GM21390 (cell line): ENCODE measurements around the gene BAG3.
"Not testable (repeated sequence)": the region's sequence is repeated elsewhere in the genome, so short reads cannot be mapped to it uniquely, and the experiment has no call there.

ENCODE experiments used
- ATAC-seq: cut with Tn5 transposase; IDR thresholded peaks from one replicate; pipeline ENCODE4 v1.9.1; 2021; ENCODE audit not compliant: unreplicated experiment

BAG3 gene

DNA sequence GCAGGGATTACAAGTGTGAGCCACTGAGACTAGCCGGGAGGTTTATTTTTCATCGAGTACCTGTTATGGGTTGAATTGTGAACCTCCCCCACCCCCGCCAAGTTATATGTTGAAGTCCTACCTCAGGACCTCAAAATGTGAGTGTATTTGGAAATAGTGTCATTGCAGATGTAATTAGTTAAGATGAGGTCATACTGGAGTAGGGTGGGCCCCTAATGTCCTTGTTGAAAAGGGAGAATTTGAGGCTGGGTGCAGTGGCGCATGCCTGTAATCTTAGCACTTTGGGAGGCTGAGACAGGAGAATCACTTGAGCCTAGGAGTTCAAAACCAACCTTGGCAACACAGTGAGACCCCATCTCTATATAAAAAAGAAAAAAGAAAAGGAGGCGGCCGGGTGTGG is 10.8 kb upstream of the BAG3 start:
- ATAC-seq: no peak

DNA sequence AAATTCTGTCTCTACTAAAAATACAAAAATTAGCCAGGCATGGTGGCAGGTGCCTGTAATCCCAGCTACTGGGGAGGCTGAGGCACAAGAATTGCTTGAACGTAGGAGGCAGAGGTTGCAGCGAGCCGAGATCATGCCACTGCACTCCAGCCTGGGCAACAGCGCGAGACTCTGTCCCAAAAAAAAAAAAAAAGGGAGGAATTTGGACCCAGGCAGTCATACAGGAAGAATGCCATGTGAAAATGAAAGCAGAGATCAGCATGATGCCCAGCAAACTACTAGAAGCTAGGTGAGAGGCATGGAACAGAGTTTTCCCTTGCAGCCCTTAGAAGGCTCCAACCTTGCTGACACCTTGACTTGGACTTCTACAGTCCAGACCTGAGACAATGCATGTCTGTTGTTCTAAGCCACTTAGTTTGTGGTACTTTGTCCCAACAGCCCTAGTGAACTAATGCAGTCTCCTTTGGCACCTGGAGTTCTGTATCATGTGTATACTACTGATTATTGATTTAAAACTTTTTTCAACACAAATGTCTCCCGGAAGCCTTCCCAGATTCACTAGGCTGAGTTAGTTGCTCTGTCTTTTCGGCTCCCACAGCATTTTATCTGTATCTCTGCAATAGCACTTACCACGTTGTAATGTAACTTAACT is 10.2 kb upstream of the BAG3 start:
- ATAC-seq: no peak

DNA sequence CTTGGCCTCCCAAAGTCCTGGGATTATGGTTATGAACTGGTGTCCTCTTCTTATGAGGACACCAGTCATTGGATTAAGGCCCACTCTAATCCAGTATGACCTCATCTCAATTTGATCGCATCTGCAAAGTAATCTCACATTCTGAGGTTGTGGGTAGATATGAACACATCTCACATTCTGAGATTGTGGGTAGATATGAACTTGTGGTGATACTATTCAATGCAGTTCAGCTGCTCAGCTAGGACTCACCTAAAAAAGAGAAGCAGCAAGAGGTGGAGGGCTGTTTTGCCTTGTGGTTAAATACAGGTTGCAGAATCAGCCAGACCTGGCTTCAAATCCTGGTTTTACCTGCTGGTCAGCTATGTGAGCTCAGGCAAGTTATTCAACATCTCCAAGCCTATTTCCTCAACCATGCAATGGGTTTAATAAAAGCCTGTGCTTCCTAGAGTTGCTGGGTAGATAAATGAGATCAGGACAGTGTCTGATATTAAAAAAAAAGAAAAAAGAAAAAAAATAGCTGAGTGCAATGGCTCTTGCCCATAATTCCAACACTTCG is 8.5 kb upstream of the BAG3 start:
- ATAC-seq: no peak

DNA sequence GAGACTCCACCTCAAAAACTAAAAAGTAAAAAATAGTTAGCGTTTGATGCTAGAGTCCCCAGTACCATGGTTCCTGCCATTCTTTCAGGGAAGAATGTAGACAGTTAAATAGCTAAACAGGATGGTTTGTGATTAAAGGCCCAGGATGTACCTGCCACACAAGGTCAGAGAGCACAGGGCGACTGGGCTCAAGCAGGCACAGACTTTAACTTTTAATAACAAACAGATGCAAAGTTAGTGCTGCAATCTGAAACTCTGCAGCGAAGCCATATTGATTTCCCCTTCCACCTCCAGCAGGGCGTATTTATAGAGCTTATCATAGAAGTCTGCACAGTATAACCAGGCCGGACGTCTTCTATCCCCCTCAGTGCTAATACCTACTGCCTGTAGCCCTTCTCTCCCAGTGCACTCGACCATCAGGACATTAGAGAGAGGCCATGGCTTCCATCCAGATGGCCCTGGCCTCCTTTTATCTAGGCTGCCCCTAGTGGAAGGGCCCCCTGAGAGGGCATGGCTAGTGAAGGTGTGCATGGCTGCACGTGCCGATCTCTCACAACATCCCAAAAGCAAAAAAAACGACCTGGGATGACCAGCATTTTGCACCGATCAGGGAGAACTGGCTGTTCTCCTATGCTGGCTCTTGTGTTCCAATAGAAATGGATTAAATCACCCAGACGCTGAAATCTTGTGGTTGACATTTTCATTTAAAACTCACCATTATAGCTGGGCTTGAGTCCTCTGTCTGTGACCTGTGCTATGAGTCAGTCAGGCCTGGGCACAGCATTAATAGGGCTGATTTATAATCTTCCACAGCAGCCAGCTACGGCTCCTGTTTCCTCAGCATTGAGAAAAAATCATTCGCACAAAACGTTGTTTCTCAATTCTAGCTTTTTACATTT is 7.6 kb upstream of the BAG3 start:
- no peak for ATAC-seq

DNA sequence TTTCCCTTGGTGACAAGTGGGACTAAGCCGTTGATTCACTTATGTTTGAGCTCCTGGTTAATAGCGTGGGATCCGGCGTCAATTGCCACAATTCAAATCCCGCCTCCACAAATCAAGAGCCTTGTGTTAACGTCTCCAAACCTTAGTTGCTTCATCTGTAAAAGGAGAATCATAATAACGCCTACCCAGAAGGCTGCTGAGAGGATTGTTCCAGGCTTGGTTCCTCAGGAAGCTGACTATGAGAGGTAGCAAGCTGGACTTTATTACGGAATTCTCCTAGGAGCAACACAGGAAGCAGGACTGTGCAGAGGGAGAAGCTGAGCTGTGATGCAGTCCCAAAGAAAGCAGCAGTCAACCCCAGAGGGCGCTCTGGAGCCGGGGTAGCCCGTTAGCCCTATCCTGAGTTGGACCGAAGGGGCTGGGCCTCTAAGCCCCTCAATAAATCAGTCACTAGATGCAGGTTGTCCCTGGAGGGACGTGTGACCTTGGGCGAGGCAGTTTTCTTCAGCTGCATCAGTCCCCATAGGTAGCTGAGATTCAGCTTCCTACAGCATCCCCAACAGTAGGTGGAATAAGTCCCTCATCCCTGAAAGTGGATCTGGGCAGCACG is 6.9 kb upstream of the BAG3 start:
- ATAC-seq: no peak

DNA sequence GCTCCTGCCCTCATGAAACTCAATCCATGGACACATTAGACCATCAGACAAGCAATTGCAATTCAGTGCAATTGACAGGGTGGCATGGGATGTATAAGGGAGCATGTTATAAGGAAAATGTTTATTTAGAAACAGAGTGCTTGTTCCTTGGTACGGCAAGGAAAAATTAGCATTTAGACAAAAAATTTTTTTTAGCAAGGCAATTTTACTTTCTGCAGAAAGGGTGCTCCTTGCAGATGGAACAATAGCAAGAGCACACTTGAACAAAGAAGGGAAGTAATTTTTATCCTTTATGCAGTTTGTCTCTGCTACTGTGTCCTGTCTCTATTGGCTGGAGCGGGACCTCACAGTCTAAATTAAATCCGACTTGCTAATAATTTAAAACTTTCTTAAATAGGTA is 6.2 kb upstream of the BAG3 start:
- no peak for ATAC-seq

DNA sequence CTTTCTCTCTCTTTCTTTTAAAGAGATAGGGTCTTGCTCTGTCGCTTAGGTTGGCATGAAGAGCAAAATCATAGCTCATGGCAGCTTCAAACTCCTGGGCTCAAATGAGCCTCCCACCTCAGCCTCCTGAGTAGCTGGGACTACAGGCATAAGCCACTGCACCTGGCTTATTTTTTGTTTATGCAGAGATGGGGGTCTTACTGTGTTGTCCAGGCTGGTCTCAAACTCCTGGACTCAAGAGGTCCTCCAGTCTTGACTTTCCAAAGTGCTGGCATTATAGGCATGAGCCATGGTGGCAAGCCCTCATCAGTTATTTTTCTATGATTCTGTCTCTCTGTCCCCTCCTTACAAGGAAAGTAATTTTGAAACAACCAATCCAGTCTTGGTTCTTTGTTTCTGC is 1.1 kb upstream of the BAG3 start:
- no peak for ATAC-seq

DNA sequence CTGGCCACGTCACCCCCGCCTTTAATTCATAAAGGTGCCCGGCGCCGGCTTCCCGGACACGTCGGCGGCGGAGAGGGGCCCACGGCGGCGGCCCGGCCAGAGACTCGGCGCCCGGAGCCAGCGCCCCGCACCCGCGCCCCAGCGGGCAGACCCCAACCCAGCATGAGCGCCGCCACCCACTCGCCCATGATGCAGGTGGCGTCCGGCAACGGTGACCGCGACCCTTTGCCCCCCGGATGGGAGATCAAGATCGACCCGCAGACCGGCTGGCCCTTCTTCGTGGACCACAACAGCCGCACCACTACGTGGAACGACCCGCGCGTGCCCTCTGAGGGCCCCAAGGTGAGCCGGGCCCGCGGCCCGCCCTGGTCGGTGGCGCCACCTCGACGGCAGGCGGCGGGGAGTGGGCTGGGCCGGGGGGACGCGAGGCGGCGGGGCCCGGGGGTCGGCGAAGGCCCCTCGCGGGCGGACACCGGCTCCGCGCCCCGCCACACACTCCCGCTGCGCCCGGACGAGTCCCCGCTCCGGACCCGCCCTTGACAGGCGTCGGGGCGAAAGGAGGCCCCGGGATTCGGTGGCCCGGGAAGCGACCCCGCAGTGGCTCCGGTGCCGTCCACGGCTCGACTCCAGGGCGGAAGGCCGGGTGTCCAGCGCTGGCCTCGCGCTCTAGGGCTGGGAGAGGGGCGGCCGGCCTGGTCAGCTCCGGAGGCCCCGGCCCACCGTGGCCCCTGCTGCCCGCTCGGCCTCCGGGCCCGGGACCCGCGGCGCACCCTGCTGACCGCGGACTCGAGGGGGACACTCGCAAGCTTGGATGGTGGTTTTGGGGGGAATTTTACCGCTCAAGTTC is 557 bp downstream of the BAG3 start:
- peak; percentile 36 for ATAC-seq

DNA sequence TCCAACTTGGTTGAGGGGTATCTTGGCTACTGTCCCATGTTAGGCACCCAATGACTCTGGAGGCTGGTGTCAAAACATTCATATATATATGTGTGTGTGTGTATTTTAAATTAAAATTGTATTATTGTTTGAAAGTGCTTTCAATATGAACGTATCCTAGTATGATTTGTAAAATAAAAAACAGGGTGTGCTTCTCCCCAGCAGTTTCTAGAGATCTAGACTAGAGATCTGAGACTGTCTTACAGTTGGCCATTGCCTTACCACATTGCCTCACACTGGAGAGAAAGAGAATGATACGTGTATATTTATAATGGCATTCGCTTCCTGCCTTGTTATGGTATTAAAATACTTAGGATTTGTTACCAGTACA is 1.2 kb downstream of the BAG3 start:
- no peak for ATAC-seq

DNA sequence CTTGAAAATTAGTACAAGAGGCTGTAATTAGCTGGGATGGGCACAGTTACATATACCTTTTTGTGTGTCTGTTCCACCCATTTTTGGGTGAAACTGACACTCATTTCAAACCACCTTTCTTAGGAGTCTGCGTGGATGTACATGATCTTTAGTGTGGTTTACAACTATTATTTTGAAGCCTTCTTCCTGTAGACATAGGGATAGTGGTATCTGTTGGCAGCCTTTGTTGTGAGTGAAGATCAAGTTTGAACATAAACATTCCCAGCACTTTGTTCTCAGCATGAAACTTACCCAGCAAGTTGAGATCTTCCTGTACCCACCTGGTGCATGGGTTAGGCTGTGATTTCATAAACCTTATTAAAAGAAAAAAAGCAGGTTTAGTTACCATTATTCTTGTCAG is 2.0 kb downstream of the BAG3 start:
- ATAC-seq: no peak

DNA sequence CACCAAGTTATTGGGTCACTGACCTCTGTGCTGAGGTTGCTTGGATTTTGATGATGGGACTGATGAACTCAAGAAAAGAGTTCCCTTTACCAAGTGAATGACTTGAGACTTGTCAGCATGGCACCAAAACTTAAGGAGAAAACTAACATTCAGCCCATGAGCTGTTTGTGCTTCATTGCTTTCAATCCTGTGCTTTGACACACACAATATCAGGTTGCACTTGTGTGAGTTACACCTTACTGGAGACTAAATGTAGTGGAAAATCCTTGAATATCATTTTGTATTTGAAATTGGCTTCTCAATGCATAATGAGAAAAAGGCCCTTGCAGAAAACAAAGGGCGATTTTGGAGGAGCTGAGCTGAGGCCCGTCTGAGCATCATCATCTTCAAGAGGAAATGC is 2.7 kb downstream of the BAG3 start:
- no peak for ATAC-seq

DNA sequence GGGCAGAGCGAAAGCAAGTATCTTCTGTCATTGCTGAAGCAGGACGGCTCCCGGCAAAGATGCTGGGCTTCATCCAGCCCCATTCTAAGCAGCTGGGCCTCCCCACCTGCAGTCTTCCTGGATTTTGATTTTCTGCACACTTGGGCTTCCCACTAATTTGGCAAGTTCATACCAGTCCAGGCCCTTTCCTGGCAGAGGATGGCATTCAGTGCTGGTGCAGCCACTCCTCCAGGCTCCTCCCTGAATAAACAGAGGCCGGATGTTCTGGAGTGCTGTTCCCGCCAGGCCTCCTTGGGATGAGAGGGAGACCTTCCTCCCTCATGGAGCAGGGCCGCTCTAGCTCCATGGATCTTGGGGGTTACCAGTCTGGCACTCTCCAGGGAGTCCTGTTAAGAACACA is 3.4 kb downstream of the BAG3 start:
- no peak for ATAC-seq

DNA sequence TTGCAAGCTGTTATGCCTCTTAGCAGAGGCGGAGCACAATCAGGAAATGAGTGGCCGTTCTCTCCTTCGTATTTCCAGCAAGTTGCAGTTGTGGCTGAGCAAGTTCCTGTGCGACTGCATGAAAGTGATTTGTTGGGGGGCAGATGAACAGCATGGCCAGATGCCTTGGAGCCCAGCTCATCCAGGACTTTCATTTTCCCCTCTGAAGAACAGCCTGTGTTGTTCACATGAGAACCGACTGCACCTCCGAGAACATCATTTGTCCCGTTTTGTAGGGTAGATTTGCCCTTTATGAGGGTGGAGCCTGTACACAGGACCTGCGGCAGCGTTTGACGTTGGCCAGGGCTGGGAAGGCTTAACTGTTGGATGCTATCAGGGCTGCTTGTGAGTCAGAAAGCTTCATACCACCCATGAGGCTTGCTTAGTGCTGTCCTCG is 4.4 kb downstream of the BAG3 start:
- no peak for ATAC-seq

DNA sequence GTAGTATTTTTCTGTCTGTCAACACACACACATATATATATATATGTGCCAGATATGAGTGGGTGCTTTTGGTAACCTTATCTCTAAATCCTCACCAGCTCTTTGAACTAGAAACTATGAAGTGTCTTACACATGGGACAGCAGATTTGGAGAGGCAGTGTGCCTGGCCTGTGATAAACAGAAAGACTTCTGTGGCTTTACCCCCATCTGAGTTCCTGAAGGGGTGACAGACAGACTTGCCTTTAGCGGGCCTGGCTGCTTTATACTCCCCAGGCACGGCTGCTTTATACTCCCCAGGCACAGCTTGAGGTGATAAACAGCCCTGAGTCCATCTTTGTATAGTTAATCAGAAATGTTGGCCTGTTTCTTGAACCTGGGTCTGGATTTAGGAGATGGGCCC is 5.6 kb downstream of the BAG3 start:
- no peak for ATAC-seq

DNA sequence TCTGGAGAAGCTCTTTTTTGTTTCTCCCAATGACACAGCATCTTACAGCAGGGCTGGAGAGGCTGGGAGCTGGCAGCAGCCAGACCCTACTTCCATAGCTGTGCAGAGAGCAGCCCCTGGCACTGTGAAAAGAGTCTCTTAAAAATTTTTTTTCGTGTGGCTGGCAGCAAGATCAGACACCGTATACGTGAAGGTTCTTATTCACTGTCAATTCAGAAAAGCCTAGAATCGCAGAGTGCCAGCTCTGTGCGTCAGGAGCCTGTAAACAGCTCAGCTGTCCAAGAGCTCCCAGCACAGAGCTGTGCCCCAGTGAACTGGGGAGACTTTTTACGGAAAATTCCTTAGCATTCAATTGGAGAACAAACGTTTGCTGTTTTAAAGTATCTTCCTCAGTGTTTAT is 6.5 kb downstream of the BAG3 start:
- no peak for ATAC-seq

DNA sequence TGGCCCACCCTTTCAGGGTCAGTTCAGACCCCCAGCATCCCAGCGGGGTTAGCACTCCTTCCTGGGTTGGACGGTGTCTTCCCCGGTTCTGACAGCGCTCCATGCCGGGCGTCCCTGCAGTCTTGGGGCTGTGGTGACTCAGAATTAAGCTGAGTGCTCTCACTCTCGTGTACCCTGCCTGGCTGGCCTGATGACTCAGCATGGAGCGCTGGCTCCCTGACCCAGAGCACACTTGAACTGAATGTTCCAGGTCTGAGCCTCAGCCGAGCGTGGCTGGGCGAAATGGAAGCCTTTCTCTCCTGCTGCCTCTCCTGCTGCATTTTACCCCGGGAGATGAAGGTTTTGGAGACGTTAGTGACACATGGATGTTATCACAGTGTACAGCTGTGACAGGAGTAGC is 7.1 kb downstream of the BAG3 start:
- no peak for ATAC-seq

DNA sequence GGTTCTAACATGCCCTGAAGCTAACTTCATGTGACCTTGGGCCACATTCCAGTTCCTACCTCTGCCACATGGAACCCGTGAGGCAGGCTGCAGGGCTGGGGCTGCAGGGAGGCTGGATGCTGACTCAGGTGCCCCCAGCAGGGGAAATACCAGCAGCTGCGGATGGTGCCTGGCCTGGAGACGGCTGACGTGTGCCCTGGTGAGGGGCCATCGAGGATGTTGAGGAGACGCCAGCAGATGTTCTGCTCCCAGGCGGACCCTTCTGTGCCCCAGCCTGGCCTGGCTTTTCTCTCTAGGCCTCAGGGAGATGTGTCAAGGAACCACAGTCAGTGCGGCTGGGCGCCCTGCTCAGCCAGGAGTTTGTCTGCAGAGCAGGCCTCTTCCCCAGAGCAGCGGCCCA is 8.8 kb downstream of the BAG3 start:
- no peak for ATAC-seq

DNA sequence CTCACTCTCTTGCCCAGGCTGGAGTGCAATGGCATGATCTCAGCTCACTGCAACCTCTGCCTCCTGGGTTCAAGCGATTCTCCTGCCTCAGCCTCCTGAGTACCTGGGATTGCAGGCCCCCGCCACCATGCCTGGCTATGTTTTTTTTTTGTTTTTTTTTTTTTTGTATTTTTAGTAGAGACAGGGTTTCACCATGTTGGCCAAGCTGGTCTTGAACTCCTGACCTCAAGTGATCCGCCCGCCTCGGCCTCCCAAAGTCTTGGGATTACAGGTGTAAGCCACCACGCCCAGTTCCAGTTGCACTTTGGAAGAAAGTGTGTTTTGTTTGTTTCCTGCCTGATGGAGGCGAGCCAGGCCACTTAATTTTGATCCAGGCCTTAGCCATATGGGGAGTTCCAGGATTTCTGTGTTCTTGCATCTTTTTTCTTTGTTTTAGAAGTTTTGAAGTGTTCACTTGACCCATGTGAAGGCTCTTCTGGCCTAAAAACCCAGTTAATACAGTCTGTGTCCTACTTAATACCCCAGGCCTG is 11.0 kb downstream of the BAG3 start:
- not testable (repeated sequence) for ATAC-seq

DNA sequence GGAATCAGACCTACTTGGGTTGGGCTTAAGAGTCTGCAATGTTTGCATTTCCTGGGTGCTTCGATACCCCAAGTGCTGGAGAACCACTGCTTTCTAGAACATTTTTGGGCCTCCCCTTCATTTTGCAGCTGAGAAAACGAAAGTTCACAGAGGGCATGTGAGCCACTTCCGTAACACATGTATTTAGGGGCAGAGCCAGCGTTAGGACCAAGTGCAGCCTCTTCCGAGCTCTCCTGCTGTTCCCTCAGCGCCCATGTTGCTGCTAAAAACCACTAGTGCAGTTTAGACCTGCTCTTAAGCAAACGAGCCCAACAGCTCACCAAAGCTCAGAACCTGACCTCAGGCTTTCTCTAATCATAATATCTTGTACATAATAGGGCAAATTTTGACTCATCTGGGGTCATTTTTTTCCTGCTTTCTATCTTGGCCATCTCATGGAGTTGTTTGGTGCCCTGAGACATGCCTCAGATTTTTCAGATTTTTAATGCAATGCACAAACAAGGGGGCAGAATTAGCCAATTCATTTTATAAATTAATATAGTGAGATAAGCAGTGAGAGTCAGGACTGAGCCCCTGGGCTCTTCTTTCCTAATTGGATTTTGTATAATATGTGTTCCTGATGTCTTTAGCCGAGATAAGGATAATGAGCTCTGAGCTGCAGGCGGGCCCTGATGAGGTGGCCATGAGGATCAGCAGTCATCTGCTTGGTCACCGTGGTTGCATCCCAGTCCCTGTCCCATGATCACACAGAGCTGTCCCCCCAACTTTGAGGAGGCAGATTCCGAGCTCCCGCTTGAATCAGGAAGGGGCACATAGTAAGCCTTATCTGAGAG is 12.9 kb downstream of the BAG3 start:
- ATAC-seq: no peak
